Left ventricle myocardium inferior (tissue), 1 donor: Measurements from ENCODE around the gene PPIL1. TPM values are rescaled to one million over a fixed set of nuclear protein-coding genes. Genes with fewer than 3 reads are reported as not detected.

Source experiments
- DNase-seq: peaks from one replicate; pipeline ENCODE4 v3.0.0-alpha.2; 2020
- H3K27ac ChIP-seq: fragments of 200-600 bp; replicated peaks from 2 replicates; pipeline ENCODE4 v1.8.0; 2021
- H3K27me3 ChIP-seq: fragments of 200-600 bp; 2 replicates; pipeline ENCODE4 v1.8.0; 2021; ENCODE audit warnings: low read depth
- H3K36me3 ChIP-seq: fragments of 200-600 bp; 2 replicates; pipeline ENCODE4 v1.8.0; 2021
- H3K4me1 ChIP-seq: fragments of 200-600 bp; 2 replicates; pipeline ENCODE4 v1.8.0; 2021
- H3K4me3 ChIP-seq: fragments of 200-600 bp; 2 replicates; pipeline ENCODE4 v1.8.0; 2021; ENCODE audit warnings: mild to moderate bottlenecking, moderate library complexity
- H3K9me3 ChIP-seq: fragments of 200-600 bp; replicated peaks from 2 replicates; pipeline ENCODE4 v1.8.0; 2021
- CTCF ChIP-seq: fragments of 200-600 bp; IDR thresholded peaks from 2 replicates; pipeline ENCODE4 v1.8.0; 2021; ENCODE audit warnings: antibody characterized with exemption, mild to moderate bottlenecking, borderline replicate concordance
- intact Hi-C: fragments of 100-400 bp; cut with micrococcal nuclease; formaldehyde crosslinking; loops from one replicate; pipeline ENCODE4 v1.11.0; 2022
- total RNA-seq: library from RNA; stranded (reverse); fragmentation: NEBNext Ultra II Directional; extraction: Animal tissue kit (Norgen Biotek cat#: 25700); gene quantifications from one replicate; pipeline ENCODE4 v1.2.1, GENCODE V29; 2021
- donor health status: DM: no; HTN: yes; CAD: no; lungs with severe emphysema.

The PPIL1 gene
- total RNA-seq, 1 donor from 2014 or later = 69.1 TPM

GRCh38 chr6:36853325-36853724 is 21.3 kb downstream of the PPIL1 start:
- Histone ChIP-seq H3K36me3 (peaks cover 13% of the 10 kb centered on the region), H3K9me3 (no peaks in the 10 kb centered on the region), H3K27me3 (no peaks in the 10 kb centered on the region), H3K27ac (peak overlapping the region; percentile 92), H3K4me3 (no peak overlapping the region), H3K4me1 (peaks cover 89% of the 10 kb centered on the region)
- intact Hi-C loops = loop anchor here (5.0 kb wide), 1 partner anchor 86 kb away; no protein-coding TSS in a partner anchor
- DNase-seq = no peak
- no peak for TF ChIP-seq CTCF

GRCh38 chr6:36852481-36853147 is 22.0 kb downstream of the PPIL1 start:
- H3K9me3 ChIP-seq = no peaks in the 10 kb centered on the region
- intact Hi-C loops = loop anchor here (5.0 kb wide), 1 partner anchor 85 kb away; no protein-coding TSS in a partner anchor
- DNase-seq = no peak
- H3K27me3 ChIP-seq = no peaks in the 10 kb centered on the region
- no peak for TF ChIP-seq CTCF
- no peak overlapping the region for H3K4me3 ChIP-seq
- H3K27ac ChIP-seq = peak overlapping the region; percentile 92
- H3K36me3 ChIP-seq = peaks cover 13% of the 10 kb centered on the region
- H3K4me1 ChIP-seq = peaks cover 95% of the 10 kb centered on the region

- intact Hi-C loops = loop anchor here (5.0 kb wide), 1 partner anchor 84 kb away; no protein-coding TSS in a partner anchor
- no peak for DNase-seq
- no peak overlapping the region for H3K4me3 ChIP-seq
- TF ChIP-seq CTCF = no peak
- no peaks in the 10 kb centered on the region for H3K27me3 ChIP-seq
- H3K4me1 ChIP-seq = peaks cover 97% of the 10 kb centered on the region
- peaks cover 13% of the 10 kb centered on the region for H3K36me3 ChIP-seq
- no peaks in the 10 kb centered on the region for H3K9me3 ChIP-seq
- H3K27ac ChIP-seq = peak overlapping the region; percentile 92
Observed at GRCh38 chr6:36851626-36852025, 23.0 kb downstream of the PPIL1 start.

GRCh38 chr6:36851149-36851614 is 23.4 kb downstream of the PPIL1 start:
- Histone ChIP-seq H3K27ac (peak overlapping the region; percentile 92), H3K4me1 (peaks cover 93% of the 10 kb centered on the region)

GRCh38 chr6:36850021-36850420 is 24.6 kb downstream of the PPIL1 start:
- Histone ChIP-seq H3K9me3 (no peaks in the 10 kb centered on the region), H3K27ac (peak overlapping the region; percentile 92), H3K4me1 (peaks cover 91% of the 10 kb centered on the region), H3K4me3 (no peak overlapping the region), H3K36me3 (peaks cover 4% of the 10 kb centered on the region), H3K27me3 (no peaks in the 10 kb centered on the region)
- intact Hi-C loops = loop anchor here (5.0 kb wide), 1 partner anchor 83 kb away; no protein-coding TSS in a partner anchor
- DNase-seq = no peak
- no peak for TF ChIP-seq CTCF

More at GRCh38 chr6:36851149-36851614, 23.4 kb downstream of the PPIL1 start:
- DNase-seq = no peak
- peaks cover 13% of the 10 kb centered on the region for H3K36me3 ChIP-seq
- TF ChIP-seq CTCF = peak; percentile 83
- intact Hi-C loops = loop anchor here (5.0 kb wide), 1 partner anchor 84 kb away; no protein-coding TSS in a partner anchor
- no peaks in the 10 kb centered on the region for H3K9me3 ChIP-seq
- no peaks in the 10 kb centered on the region for H3K27me3 ChIP-seq
- H3K4me3 ChIP-seq = no peak overlapping the region
